Uterus (tissue), 2 donors: ENCODE measurements around the gene TUBB.

ENCODE experiments used
- POLR2A ChIP-seq, 2 donors: fragments of 450-650 bp; IDR thresholded peaks; one replicate each; pipeline ENCODE4 v1.6.1; 2016; ENCODE audit warnings: antibody characterized with exemption in 2 of 2, mild to moderate bottlenecking in 1 of 2, moderate library complexity in 1 of 2
- TF ChIP-seq, protein P1 (sequence below), 4 experiments: fragments of 200-600 bp in 2 of 4; fragments of 450-650 bp in 2 of 4; sonication (generic) in 2 of 4; IDR thresholded peaks; one replicate each; pipeline ENCODE4 v1.5.1; 2016 to 2019; ENCODE audit warnings: antibody characterized with exemption in 4 of 4, mild to moderate bottlenecking in 2 of 4, moderate library complexity in 1 of 4

DNA sequence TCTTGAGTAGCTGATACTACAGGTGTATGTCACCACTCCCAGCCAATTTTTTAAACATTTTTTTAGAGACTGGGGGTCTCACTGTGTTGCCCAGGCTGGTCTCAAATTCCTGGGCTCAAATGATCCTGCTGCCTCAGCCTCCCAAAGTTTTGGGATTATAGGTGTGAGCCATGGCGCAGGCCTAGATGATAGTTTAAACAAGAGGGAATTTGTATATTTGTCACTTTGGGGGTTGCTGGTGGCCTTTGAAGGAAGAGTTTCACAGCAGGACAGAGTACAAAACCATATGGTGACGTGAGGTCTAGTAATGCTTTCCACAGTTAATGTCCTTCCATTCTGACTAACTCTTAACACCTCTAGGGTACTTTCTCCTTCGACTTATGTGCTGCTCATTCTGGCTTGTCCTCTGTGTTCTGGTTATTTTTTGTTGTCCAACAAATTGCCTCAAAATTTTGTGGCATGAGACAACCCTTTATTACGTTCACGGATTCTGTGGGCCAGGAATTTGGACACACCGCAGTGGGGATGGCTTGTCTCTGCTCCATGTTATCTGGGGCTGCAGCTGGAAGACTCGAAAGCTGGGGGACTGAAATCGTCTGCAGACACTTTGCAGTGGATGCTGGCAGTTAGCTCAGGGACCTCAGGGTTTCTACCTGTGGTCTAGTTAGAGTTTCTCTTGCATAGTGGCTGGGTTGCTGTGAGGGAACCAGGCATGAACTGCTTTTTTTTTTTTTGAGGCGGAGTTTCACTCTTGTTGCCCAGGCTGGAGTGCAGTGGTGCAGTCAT is 47.2 kb downstream of the TUBB start:
- TF ChIP-seq POLR2A (IDR thresholded peaks at IDR 0.05), result no peak
- TF ChIP-seq, protein P1, sequence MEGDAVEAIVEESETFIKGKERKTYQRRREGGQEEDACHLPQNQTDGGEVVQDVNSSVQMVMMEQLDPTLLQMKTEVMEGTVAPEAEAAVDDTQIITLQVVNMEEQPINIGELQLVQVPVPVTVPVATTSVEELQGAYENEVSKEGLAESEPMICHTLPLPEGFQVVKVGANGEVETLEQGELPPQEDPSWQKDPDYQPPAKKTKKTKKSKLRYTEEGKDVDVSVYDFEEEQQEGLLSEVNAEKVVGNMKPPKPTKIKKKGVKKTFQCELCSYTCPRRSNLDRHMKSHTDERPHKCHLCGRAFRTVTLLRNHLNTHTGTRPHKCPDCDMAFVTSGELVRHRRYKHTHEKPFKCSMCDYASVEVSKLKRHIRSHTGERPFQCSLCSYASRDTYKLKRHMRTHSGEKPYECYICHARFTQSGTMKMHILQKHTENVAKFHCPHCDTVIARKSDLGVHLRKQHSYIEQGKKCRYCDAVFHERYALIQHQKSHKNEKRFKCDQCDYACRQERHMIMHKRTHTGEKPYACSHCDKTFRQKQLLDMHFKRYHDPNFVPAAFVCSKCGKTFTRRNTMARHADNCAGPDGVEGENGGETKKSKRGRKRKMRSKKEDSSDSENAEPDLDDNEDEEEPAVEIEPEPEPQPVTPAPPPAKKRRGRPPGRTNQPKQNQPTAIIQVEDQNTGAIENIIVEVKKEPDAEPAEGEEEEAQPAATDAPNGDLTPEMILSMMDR (IDR thresholded peaks at IDR 0.05), result no peak
